Non-pigmented ciliary epithelial cell (primary cell): ENCODE measurements around the gene MEGF8.
"Not testable (repeated sequence)": the region's sequence is repeated elsewhere in the genome, so short reads cannot be mapped to it uniquely, and the experiment has no call there.

Experiments used
- DNase-seq: peaks from one replicate; pipeline ENCODE4 v3.0.0-alpha.2; 2010; ENCODE audit warnings: low read depth

Gene MEGF8

GRCh38 chr19:42333018-42333417, 7.6 kb downstream of the MEGF8 start:
- DNase-seq: no peak

- DNase-seq: no peak
Measured at GRCh38 chr19:42333975-42334696, 8.7 kb downstream of the MEGF8 start.

- no peak for DNase-seq
Measured at GRCh38 chr19:42334697-42335373, 9.4 kb downstream of the MEGF8 start.

- no peak for DNase-seq
Measured at GRCh38 chr19:42335374-42335936, 10.0 kb downstream of the MEGF8 start.

GRCh38 chr19:42335971-42336370, 10.5 kb downstream of the MEGF8 start:
- no peak for DNase-seq

- not testable (repeated sequence) for DNase-seq
Measured at GRCh38 chr19:42339126-42339860, 13.9 kb downstream of the MEGF8 start.

- not testable (repeated sequence) for DNase-seq
Measured at GRCh38 chr19:42339922-42340321, 14.5 kb downstream of the MEGF8 start.

- DNase-seq: no peak
Measured at GRCh38 chr19:42343344-42344110, 18.1 kb downstream of the MEGF8 start.

GRCh38 chr19:42344336-42344893, 19.0 kb downstream of the MEGF8 start:
- no peak for DNase-seq

- DNase-seq: no peak
Measured at GRCh38 chr19:42345191-42345812, 19.9 kb downstream of the MEGF8 start.

GRCh38 chr19:42348211-42348610, 22.8 kb downstream of the MEGF8 start:
- DNase-seq: no peak

GRCh38 chr19:42349378-42350107, 24.1 kb downstream of the MEGF8 start:
- no peak for DNase-seq

- DNase-seq: no peak
Measured at GRCh38 chr19:42350417-42350816, 25.0 kb downstream of the MEGF8 start.

- DNase-seq: no peak
Measured at GRCh38 chr19:42351079-42351735, 25.8 kb downstream of the MEGF8 start.

- no peak for DNase-seq
Measured at GRCh38 chr19:42352301-42353259, 27.1 kb downstream of the MEGF8 start.

GRCh38 chr19:42353341-42354015, 28.0 kb downstream of the MEGF8 start:
- DNase-seq: no peak

- DNase-seq: no peak
Measured at GRCh38 chr19:42355896-42356295, 30.5 kb downstream of the MEGF8 start.

- DNase-seq: no peak
Measured at GRCh38 chr19:42356686-42357085, 31.3 kb downstream of the MEGF8 start.
